Peyer's patch (tissue), 4 donors: ENCODE measurements around the gene SLC25A3. TPM values are rescaled to one million over a fixed set of nuclear protein-coding genes. Genes with fewer than 3 reads are reported as not detected.
A peak's percentile ranks its signal among the peaks of the same experiment; 100 is the strongest.
"Not testable (repeated sequence)": the region's sequence is repeated elsewhere in the genome, so short reads cannot be mapped to it uniquely, and the experiment has no call there.

Experiments
- DNase-seq, 3 donors: peaks; one replicate each; pipeline ENCODE4 v3.0.0-alpha.2; 2017 to 2019
- H3K27ac ChIP-seq, 4 donors: fragments of 200-600 bp; sonication (generic); one replicate each; pipeline ENCODE4 v1.5.1; 2016 to 2019
- H3K27me3 ChIP-seq, 2 donors: fragments of 200-600 bp; sonication (generic); one replicate each; pipeline ENCODE4 v1.5.1; 2019
- H3K36me3 ChIP-seq, 3 donors: fragments of 200-600 bp; sonication (generic); one replicate each; pipeline ENCODE4 v1.5.1; 2016 to 2019
- H3K4me1 ChIP-seq, 4 donors: fragments of 200-600 bp; sonication (generic); one replicate each; pipeline ENCODE4 v1.5.1; 2016 to 2019
- H3K4me3 ChIP-seq, 4 donors: fragments of 200-600 bp; sonication (generic); 1 replicate in 3 of 4; 2 replicates in 1 of 4; pipeline ENCODE4 v1.5.1; 2016 to 2019; ENCODE audit warnings: mild to moderate bottlenecking in 1 of 4
- H3K9me3 ChIP-seq, 4 donors: fragments of 200-600 bp; sonication (generic); one replicate each; pipeline ENCODE4 v1.5.1; 2016 to 2019; ENCODE audit warnings: mild to moderate bottlenecking in 1 of 4
- POLR2A ChIP-seq, 2 donors: fragments of 450-650 bp; IDR thresholded peaks; one replicate each; pipeline ENCODE4 v1.5.1; 2017; ENCODE audit warnings: antibody characterized with exemption in 2 of 2, mild to moderate bottlenecking in 2 of 2, moderate library complexity in 2 of 2
- total RNA-seq, 4 donors: library from RNA; depleted of rRNA; stranded (reverse); fragments of >200 nt; gene quantifications; one replicate each; pipeline ENCODE4 v1.1.0, GENCODE V29; 2016
- TF ChIP-seq, protein P1 (sequence below), 6 experiments: fragments of 450-650 bp in 4 of 6; fragments of 200-600 bp in 2 of 6; sonication (generic) in 1 of 6; IDR thresholded peaks; one replicate each; pipeline ENCODE4 v1.5.1; 2017 to 2019; ENCODE audit warnings: antibody characterized with exemption in 6 of 6, mild to moderate bottlenecking in 3 of 6, moderate library complexity in 1 of 6

The SLC25A3 gene
- 100 to 1,000 TPM; 300 to 805 (median 534) TPM for total RNA-seq

DNA sequence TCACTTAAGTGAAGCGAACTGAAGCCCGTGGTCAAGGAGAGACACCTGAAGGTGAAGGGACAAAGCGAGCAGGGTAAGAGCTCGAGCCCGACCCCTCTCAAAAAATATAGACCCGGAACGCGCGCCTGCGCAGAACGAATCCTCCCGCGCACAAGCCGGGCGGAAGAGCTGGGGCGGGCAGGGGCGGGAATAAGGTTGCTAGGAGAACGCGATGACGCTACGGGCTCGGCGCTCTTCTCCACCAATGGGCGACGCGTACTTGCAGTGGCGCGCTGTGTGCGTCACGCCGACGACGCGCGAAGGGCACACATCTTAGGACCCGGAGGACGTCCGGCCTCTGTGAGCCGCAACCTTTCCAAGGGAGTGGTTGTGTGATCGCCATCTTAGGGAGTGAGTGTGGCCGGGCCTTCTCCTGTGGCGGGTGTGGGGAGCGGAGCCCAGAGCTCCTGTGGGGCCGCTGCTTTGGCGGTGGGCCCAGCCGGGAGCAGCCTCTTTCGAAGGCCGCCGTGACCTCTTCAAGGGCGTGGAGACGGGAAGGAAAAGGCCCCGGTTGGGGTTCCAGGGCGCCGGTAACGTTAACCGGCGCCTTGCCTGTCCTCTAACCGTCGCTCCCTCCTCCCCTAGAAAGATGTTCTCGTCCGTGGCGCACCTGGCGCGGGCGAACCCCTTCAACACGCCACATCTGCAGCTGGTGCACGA lies at the start of gene SLC25A3:
Gene SLC25A3 (plus strand): TSS at position 336 of the 699 bp plus-strand sequence. CDS start 293 bp downstream, at position 629.
- Histone ChIP-seq H3K27ac (peak within 1 kb of the TSS; percentile 95 to 98 (median 96)), H3K27me3 (no peaks in the 10 kb centered on the region), H3K36me3 (peaks cover 0 to 29% (median 0%) of the 10 kb centered on the region in 3 donors), H3K9me3 (no peaks in the 10 kb centered on the region), H3K4me1 (peaks cover 0 to 19% (median 2%) of the 10 kb centered on the region in 4 donors), H3K4me3 (peak within 1 kb of the TSS; percentile 75 to 98 (median 81))
- TF ChIP-seq, protein P1, sequence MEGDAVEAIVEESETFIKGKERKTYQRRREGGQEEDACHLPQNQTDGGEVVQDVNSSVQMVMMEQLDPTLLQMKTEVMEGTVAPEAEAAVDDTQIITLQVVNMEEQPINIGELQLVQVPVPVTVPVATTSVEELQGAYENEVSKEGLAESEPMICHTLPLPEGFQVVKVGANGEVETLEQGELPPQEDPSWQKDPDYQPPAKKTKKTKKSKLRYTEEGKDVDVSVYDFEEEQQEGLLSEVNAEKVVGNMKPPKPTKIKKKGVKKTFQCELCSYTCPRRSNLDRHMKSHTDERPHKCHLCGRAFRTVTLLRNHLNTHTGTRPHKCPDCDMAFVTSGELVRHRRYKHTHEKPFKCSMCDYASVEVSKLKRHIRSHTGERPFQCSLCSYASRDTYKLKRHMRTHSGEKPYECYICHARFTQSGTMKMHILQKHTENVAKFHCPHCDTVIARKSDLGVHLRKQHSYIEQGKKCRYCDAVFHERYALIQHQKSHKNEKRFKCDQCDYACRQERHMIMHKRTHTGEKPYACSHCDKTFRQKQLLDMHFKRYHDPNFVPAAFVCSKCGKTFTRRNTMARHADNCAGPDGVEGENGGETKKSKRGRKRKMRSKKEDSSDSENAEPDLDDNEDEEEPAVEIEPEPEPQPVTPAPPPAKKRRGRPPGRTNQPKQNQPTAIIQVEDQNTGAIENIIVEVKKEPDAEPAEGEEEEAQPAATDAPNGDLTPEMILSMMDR (IDR thresholded peaks at IDR 0.05), result no peak
- TF ChIP-seq POLR2A (IDR thresholded peaks at IDR 0.05), result peak; percentile 98
- DNase-seq, result peak; percentile 96 to 98 (median 97)

DNA sequence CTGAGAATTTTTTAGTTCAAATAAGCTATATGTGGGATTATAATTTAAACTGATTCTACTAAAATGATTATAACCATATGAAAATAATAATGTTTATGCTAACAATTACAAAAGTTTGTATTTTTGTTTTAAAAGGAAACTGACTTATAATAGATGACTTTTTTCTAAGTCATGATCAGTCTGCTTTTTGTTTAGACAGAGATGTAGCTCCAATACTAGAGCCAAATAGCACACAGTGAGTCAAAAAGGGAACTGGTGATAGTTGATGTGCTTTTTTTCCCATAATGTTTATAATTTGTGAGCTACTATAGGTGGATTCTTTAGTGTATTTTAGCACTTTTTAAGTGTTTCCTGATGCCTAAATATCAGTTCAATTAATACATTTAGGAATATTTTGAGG lies 49.8 kb upstream of the SLC25A3 start:
- H3K27ac ChIP-seq, result no peak overlapping the region
- no peaks in the 10 kb centered on the region for H3K9me3 ChIP-seq
- H3K27me3 ChIP-seq, result no peaks in the 10 kb centered on the region
- DNase-seq, result no peak
- H3K36me3 ChIP-seq, result peaks cover 0 to 58% (median 0%) of the 10 kb centered on the region in 3 donors
- no peak overlapping the region for H3K4me3 ChIP-seq
- TF ChIP-seq POLR2A (IDR thresholded peaks at IDR 0.05), result no peak
- TF ChIP-seq, protein P1 (IDR thresholded peaks at IDR 0.05), result no peak
- H3K4me1 ChIP-seq, result no peaks in the 10 kb centered on the region

DNA sequence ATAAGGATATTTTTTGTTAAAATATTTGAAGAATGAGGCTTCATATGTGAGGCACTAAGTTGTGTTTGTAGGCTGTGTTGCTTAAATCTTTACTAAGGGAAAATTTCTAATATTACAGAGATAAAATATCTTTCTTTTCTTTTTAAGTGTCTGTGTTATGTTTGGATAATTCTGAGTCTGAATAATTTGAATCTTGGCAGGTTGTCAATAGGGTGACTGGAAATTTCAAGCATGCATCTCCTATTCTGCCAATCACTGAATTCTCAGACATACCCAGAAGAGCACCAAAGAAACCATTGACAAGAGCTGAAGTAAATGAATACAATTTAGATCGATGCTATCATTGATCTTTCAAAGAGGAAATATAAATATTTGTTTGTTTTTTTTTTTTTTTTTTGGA lies 48.7 kb upstream of the SLC25A3 start:
- Histone ChIP-seq H3K27me3 (no peaks in the 10 kb centered on the region), H3K9me3 (no peaks in the 10 kb centered on the region), H3K27ac (no peak overlapping the region), H3K36me3 (peaks cover 0 to 55% (median 0%) of the 10 kb centered on the region in 3 donors), H3K4me3 (no peak overlapping the region), H3K4me1 (no peaks in the 10 kb centered on the region)
- TF ChIP-seq POLR2A (IDR thresholded peaks at IDR 0.05), result no peak
- TF ChIP-seq, protein P1 (IDR thresholded peaks at IDR 0.05), result no peak
- DNase-seq, result no peak

DNA sequence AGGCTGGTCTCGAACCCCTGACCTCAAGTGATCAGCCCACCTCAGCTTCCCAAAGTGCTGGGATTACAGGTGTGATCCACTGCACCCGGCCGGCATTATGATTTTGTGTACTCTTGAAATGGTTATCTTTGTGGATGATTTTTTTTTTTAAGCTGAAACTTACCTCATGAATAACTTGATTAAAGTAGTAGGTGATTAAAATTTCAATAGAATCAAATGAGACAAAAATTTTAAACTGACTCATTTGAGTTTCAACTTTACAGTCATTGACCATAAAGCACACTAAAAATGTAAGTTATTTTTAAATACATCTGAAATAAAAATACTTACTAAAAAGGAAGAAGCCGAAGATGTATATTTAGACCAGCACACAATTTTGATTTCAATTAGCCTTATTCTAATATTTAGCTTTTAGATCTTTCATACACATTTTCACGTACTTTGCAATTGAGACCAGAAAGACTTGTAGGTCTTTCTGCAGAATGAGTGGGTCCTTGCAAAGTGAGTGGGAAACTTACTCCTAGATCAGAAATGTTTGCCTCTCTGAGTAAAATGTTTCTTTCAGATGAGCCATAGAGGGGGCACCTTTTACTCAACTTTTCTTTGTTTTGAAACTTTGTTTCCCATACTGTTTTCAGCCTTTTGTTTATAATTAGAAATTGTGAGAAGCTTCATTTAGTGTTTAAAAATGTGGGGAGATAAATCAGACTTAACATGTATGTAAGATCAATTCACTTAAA lies 43.9 kb upstream of the SLC25A3 start:
- no peaks in the 10 kb centered on the region for H3K4me1 ChIP-seq
- H3K4me3 ChIP-seq, result no peak overlapping the region
- no peaks in the 10 kb centered on the region for H3K9me3 ChIP-seq
- no peak overlapping the region for H3K27ac ChIP-seq
- H3K36me3 ChIP-seq, result peaks cover 0 to 49% (median 0%) of the 10 kb centered on the region in 3 donors
- no peaks in the 10 kb centered on the region for H3K27me3 ChIP-seq
- TF ChIP-seq POLR2A (IDR thresholded peaks at IDR 0.05), result no peak
- TF ChIP-seq, protein P1 (IDR thresholded peaks at IDR 0.05), result no peak
- no peak for DNase-seq

DNA sequence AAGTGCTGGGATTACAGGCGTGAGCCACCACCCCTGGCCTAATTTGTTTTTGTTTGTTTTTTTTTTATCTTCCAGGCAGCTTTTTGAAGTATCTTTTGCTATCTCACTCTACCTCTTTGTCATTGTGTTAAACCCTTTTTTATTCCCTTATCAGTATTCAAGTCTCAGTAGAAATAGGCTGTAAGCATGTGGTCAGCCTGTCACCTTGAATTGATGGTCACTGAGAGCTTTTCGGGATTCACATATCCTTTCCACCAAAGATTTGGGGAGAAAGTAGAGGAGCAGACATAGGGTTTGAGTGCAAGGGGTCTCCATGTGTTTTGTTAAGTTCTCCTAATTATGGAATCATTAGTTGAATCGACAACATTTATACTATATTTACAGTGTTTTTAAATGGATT lies 41.7 kb upstream of the SLC25A3 start:
- H3K4me3 ChIP-seq, result no peak overlapping the region
- no peak for DNase-seq
- peaks cover 0 to 34% (median 0%) of the 10 kb centered on the region in 3 donors for H3K36me3 ChIP-seq
- no peaks in the 10 kb centered on the region for H3K27me3 ChIP-seq
- no peaks in the 10 kb centered on the region for H3K9me3 ChIP-seq
- no peak for TF ChIP-seq POLR2A (IDR thresholded peaks at IDR 0.05)
- TF ChIP-seq, protein P1 (IDR thresholded peaks at IDR 0.05), result no peak
- H3K27ac ChIP-seq, result no peak overlapping the region
- no peaks in the 10 kb centered on the region for H3K4me1 ChIP-seq

DNA sequence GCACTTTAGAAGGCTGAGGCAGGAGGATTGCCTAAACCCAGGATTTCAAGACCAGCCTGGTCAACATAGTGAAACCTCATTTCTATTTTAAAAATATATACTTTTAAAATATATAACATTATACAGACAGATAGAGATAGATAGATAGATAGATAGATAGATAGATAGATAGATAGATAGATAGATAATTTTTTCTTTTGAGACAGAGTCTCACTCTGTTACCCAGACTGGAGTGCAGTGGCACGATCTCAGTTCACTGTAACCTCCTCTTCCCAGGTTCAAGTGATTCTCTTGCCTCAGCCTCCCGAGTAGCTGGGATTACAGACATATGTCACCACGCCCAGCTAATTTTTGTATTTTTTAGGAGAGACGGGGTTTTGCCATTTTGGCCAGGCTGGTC lies 35.4 kb upstream of the SLC25A3 start:
- H3K36me3 ChIP-seq, H3K9me3 ChIP-seq: not testable (repeated sequence)

More for the DNA sequence above, 35.4 kb upstream of the SLC25A3 start:
- not testable (repeated sequence) for H3K4me1 ChIP-seq, DNase-seq, H3K4me3 ChIP-seq, H3K27me3 ChIP-seq, H3K27ac ChIP-seq
